Smooth muscle cell (in vitro differentiated cells): ENCODE data around the gene FAM120C. TPM values are rescaled to one million over a fixed set of nuclear protein-coding genes. Genes with fewer than 3 reads are reported as not detected.
A peak's percentile ranks its signal among the peaks of the same experiment; 100 is the strongest.

Experiments used
- DNase-seq: peaks from one replicate; lab custom pipeline; 2025; ENCODE audit not compliant: unreplicated experiment; lab: John Stamatoyannopoulos, UW
- H2AFZ ChIP-seq: fragments of 200-600 bp; sonication (generic); 2 replicates; pipeline ENCODE4 v1.6.0; 2016; ENCODE audit warnings: antibody characterized with exemption, low read depth, mild to moderate bottlenecking
- H3F3A ChIP-seq: fragments of 200-600 bp; sonication (generic); 2 replicates; pipeline ENCODE4 v1.6.0; 2017; ENCODE audit warnings: antibody characterized with exemption, low read depth
- H3K27ac ChIP-seq: fragments of 200-600 bp; sonication (generic); 2 replicates; pipeline ENCODE4 v1.5.1; 2016; ENCODE audit warnings: low read depth, mild to moderate bottlenecking
- H3K27me3 ChIP-seq: fragments of 200-600 bp; sonication (generic); 2 replicates; pipeline ENCODE4 v1.6.1; 2016; ENCODE audit warnings: low read depth, mild to moderate bottlenecking
- H3K36me3 ChIP-seq: fragments of 200-600 bp; sonication (generic); 2 replicates; pipeline ENCODE4 v1.5.1; 2016; ENCODE audit warnings: low read depth
- H3K4me1 ChIP-seq: fragments of 200-600 bp; sonication (generic); 2 replicates; pipeline ENCODE4 v1.5.1; 2016; ENCODE audit warnings: low read depth
- H3K4me2 ChIP-seq: fragments of 200-600 bp; sonication (generic); 2 replicates; pipeline ENCODE4 v1.6.0; 2016; ENCODE audit warnings: mild to moderate bottlenecking
- H3K4me3 ChIP-seq: fragments of 200-600 bp; sonication (generic); 2 replicates; pipeline ENCODE4 v1.5.1; 2016; ENCODE audit warnings: mild to moderate bottlenecking
- H3K79me2 ChIP-seq: fragments of 200-600 bp; sonication (generic); 2 replicates; pipeline ENCODE4 v1.6.0; 2016; ENCODE audit warnings: low read depth, mild to moderate bottlenecking
- H3K9ac ChIP-seq: fragments of 200-600 bp; sonication (generic); 2 replicates; pipeline ENCODE4 v1.6.0; 2016; ENCODE audit warnings: low read depth
- H3K9me3 ChIP-seq: fragments of 200-600 bp; sonication (generic); replicated peaks from 2 replicates; pipeline ENCODE4 v1.5.1; 2016; ENCODE audit warnings: low read depth
- H4K20me1 ChIP-seq: fragments of 200-600 bp; sonication (generic); 2 replicates; pipeline ENCODE4 v1.6.0; 2016; ENCODE audit warnings: low read depth
- WGBS: methylation state at CpG from one replicate; pipeline ENCODE4 v1.1.7; 2016; ENCODE audit warnings: low lambda C conversion rate; 5-methylcytosine and 5-hydroxymethylcytosine counted together
- polyA plus RNA-seq: library from polyadenylated mRNA; unstranded; fragments of >200 nt; fragmentation: Nextera tagmentation; extraction: Ambion mirVana; gene quantifications from 2 replicates; pipeline ENCODE4 v1.2.1, GENCODE V29; 2016
- total RNA-seq: library from RNA; depleted of rRNA; stranded (reverse); fragments of >200 nt; gene quantifications from 2 replicates; pipeline ENCODE4 v1.2.3, GENCODE V29; 2014
- TF ChIP-seq, protein P1 (sequence below): fragments of 200-600 bp; sonication (generic); IDR thresholded peaks from 2 replicates; pipeline ENCODE4 v1.5.1; 2017; ENCODE audit warnings: borderline replicate concordance, mild to moderate bottlenecking, antibody characterized with exemption; ENCODE audit not compliant: insufficient read depth, poor library complexity, severe bottlenecking

Gene FAM120C
- total and polyA plus RNA-seq, 2 experiments from 2014 or later = 2.0 to 4.1 TPM

DNA sequence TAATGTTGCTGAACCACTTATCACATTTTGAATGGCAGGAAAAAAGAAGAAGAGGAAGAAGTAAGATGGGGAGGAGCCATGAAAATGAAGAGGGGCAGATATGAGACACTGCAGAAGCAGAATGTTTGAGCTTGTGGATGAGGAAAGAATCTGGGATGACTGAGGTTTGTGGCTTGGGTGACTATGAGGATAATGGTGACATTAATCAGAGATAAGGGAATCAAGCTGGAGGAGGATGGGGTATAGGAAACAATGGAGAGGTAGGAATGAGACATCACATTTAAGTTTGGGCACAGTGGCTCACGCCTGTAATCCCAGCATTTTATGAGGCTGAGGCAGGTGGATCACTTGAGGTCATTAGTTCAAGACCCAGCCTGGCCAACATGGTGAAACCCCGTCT is 119.7 kb downstream of the FAM120C start:
- no peaks in the 10 kb centered on the region for H3K9me3 ChIP-seq
- TF ChIP-seq, protein P1, sequence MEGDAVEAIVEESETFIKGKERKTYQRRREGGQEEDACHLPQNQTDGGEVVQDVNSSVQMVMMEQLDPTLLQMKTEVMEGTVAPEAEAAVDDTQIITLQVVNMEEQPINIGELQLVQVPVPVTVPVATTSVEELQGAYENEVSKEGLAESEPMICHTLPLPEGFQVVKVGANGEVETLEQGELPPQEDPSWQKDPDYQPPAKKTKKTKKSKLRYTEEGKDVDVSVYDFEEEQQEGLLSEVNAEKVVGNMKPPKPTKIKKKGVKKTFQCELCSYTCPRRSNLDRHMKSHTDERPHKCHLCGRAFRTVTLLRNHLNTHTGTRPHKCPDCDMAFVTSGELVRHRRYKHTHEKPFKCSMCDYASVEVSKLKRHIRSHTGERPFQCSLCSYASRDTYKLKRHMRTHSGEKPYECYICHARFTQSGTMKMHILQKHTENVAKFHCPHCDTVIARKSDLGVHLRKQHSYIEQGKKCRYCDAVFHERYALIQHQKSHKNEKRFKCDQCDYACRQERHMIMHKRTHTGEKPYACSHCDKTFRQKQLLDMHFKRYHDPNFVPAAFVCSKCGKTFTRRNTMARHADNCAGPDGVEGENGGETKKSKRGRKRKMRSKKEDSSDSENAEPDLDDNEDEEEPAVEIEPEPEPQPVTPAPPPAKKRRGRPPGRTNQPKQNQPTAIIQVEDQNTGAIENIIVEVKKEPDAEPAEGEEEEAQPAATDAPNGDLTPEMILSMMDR = no peak
- no peak overlapping the region for H3K4me3 ChIP-seq
- H3K9ac ChIP-seq = no peak overlapping the region
- no peak for DNase-seq
- H3F3A ChIP-seq = no peaks in the 10 kb centered on the region
- H3K36me3 ChIP-seq = no peaks in the 10 kb centered on the region
- H3K79me2 ChIP-seq = no peaks in the 10 kb centered on the region
- H3K4me1 ChIP-seq = no peaks in the 10 kb centered on the region
- no peak overlapping the region for H2AFZ ChIP-seq
- H4K20me1 ChIP-seq = no peaks in the 10 kb centered on the region
- H3K27me3 ChIP-seq = no peaks in the 10 kb centered on the region
- WGBS = 79% methylated on average over 2 of the region's 2 CpGs
- H3K27ac ChIP-seq = no peak overlapping the region
- no peak overlapping the region for H3K4me2 ChIP-seq

DNA sequence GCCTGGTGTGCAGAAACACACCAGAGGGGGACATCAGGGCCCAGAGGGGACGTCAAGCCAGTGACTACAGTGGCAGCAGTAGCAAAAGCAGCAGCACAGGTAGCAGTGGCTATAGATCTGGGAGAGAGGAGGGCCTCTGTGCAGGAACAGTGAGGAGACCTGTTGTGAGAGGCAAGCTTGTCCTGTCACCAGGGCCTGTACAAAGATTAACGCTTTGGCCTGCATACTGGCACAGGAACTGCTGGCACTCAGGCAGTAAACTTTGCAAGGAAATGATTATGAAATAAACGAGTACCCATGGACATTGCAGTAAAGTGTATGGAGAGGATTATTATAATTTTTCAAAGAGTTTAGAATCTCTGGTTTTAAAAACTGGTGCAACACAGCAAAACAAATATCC is 133.3 kb downstream of the FAM120C start:
- no peak overlapping the region for H3K4me2 ChIP-seq
- no peak overlapping the region for H3K9ac ChIP-seq
- no peaks in the 10 kb centered on the region for H3F3A ChIP-seq
- H3K79me2 ChIP-seq = no peaks in the 10 kb centered on the region
- no peaks in the 10 kb centered on the region for H3K36me3 ChIP-seq
- 52% methylated on average over 3 of the region's 3 CpGs for WGBS
- TF ChIP-seq, protein P1 = no peak
- H3K27ac ChIP-seq = no peak overlapping the region
- H3K9me3 ChIP-seq = no peaks in the 10 kb centered on the region
- H2AFZ ChIP-seq = no peak overlapping the region
- no peaks in the 10 kb centered on the region for H4K20me1 ChIP-seq
- H3K27me3 ChIP-seq = no peaks in the 10 kb centered on the region
- no peak for DNase-seq
- H3K4me3 ChIP-seq = no peak overlapping the region
- H3K4me1 ChIP-seq = no peaks in the 10 kb centered on the region

DNA sequence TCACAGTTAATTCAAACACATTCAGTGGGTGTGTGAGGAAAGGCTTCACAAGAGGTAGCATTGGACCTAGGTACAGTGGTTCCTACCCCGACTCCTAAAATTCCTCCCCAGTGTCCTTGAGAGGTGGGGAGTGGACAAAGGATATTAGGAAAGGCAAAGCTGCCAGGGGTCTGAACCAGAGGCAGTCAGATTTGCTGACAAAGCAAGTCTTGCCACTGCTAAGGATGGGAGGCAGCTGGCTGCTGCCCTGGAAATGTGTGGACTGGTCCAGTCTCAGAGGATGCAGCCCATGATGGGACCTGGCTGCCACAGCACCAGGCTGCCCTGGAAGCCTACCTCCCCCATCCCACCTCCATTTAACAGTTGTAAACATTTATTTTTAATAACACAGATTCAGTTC is 134.6 kb downstream of the FAM120C start:
- Histone ChIP-seq H3F3A (no peaks in the 10 kb centered on the region), H3K27ac (no peak overlapping the region), H3K4me2 (no peak overlapping the region), H3K4me3 (no peak overlapping the region), H3K79me2 (no peaks in the 10 kb centered on the region), H3K9ac (no peak overlapping the region), H3K36me3 (no peaks in the 10 kb centered on the region), H3K4me1 (no peaks in the 10 kb centered on the region), H3K9me3 (no peaks in the 10 kb centered on the region), H3K27me3 (no peaks in the 10 kb centered on the region), H4K20me1 (no peaks in the 10 kb centered on the region), H2AFZ (no peak overlapping the region)
- 86% methylated on average over 1 of the region's 1 CpG for WGBS
- no peak for DNase-seq
- TF ChIP-seq, protein P1 = no peak

DNA sequence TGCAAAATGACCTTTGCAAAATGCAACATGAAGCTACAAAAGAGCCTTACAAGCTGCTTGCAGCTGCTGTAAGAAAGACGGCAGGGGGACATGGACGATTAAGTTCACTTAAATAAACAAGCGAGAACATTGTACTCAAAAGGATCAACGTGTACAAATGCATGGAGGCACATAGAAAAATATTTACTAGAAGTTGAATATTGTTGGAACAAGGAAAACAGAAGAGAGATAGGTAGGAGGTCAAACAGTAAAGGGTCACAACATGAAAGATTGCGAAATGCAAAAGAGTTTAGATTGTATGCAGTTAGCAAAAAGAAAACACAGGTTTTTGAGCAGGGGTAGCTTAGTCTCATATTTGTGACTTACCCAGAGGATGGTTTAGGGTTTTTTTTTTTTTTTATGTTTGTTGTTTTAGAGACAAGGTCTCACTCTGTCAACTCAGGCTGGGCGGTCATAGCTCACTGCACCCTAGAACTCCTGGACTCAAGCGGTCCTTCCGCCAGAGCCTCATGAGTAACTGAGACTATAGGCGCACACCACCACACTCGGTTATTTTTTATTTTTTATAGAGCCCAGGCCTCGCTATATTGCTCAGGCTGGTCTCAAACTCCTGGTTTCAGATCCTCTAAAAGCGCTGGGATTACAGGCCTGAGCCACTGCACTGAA is 137.4 kb downstream of the FAM120C start:
- Histone ChIP-seq H3K36me3 (no peaks in the 10 kb centered on the region), H3K4me2 (no peak overlapping the region), H2AFZ (no peak overlapping the region), H3K4me3 (no peak overlapping the region), H3K9me3 (no peaks in the 10 kb centered on the region), H3F3A (no peaks in the 10 kb centered on the region), H3K9ac (no peak overlapping the region), H3K79me2 (no peaks in the 10 kb centered on the region), H3K27ac (peak overlapping the region; percentile 97), H3K4me1 (no peaks in the 10 kb centered on the region), H3K27me3 (no peaks in the 10 kb centered on the region), H4K20me1 (no peaks in the 10 kb centered on the region)
- no peak for DNase-seq
- WGBS = 86% methylated on average over 12 of the region's 12 CpGs
- TF ChIP-seq, protein P1 = no peak
